ENCODE data around the gene NR3C2.
"Not testable (repeated sequence)": the region's sequence is repeated elsewhere in the genome, so short reads cannot be mapped to it uniquely, and the experiment has no call there.

NR3C2 gene

GRCh38 chr4:148112231-148112982, 329.8 kb downstream of the NR3C2 start:
- DNase-seq (ENCODE audit: low read depth in 2 of 2): no peak

GRCh38 chr4:148110169-148110568, 332.0 kb downstream of the NR3C2 start:
- DNase-seq (ENCODE audit: low read depth in 2 of 2): no peak

GRCh38 chr4:148109216-148109615, 333.0 kb downstream of the NR3C2 start:
- no peak for DNase-seq (ENCODE audit: low read depth in 2 of 2)

- DNase-seq (ENCODE audit: low read depth in 2 of 2): no peak
Observed at GRCh38 chr4:148108766-148109165, 333.4 kb downstream of the NR3C2 start.

- DNase-seq (ENCODE audit: low read depth in 2 of 2): no peak
Observed at GRCh38 chr4:148103597-148104355, 338.4 kb downstream of the NR3C2 start.

GRCh38 chr4:148101790-148102189, 340.4 kb downstream of the NR3C2 start:
- DNase-seq (ENCODE audit: low read depth in 2 of 2): no peak

GRCh38 chr4:148101235-148101634, 341.0 kb downstream of the NR3C2 start:
- no peak for DNase-seq (ENCODE audit: low read depth in 2 of 2)

- DNase-seq (ENCODE audit: low read depth in 2 of 2): no peak
Observed at GRCh38 chr4:148097801-148098200, 344.4 kb downstream of the NR3C2 start.

- DNase-seq (ENCODE audit: low read depth in 2 of 2): no peak
Observed at GRCh38 chr4:148095346-148095923, 346.8 kb downstream of the NR3C2 start.

GRCh38 chr4:148094149-148094548, 348.1 kb downstream of the NR3C2 start:
- DNase-seq (ENCODE audit: low read depth in 2 of 2): no peak

GRCh38 chr4:148093065-148093464, 349.1 kb downstream of the NR3C2 start:
- no peak for DNase-seq (ENCODE audit: low read depth in 2 of 2)

GRCh38 chr4:148092316-148093014, 349.7 kb downstream of the NR3C2 start:
- no peak for DNase-seq (ENCODE audit: low read depth in 2 of 2)

GRCh38 chr4:148091896-148092295, 350.3 kb downstream of the NR3C2 start:
- no peak for DNase-seq (ENCODE audit: low read depth in 2 of 2)

- no peak for DNase-seq (ENCODE audit: low read depth in 2 of 2)
Observed at GRCh38 chr4:148090503-148091476, 351.4 kb downstream of the NR3C2 start.

GRCh38 chr4:148090029-148090428, 352.2 kb downstream of the NR3C2 start:
- DNase-seq (ENCODE audit: low read depth in 2 of 2): no peak

GRCh38 chr4:148089624-148090023, 352.6 kb downstream of the NR3C2 start:
- no peak for DNase-seq (ENCODE audit: low read depth in 2 of 2)

- not testable (repeated sequence) for DNase-seq (ENCODE audit: low read depth in 2 of 2)
Observed at GRCh38 chr4:148083073-148083472, 359.1 kb downstream of the NR3C2 start.

- DNase-seq (ENCODE audit: low read depth in 2 of 2): no peak
Observed at GRCh38 chr4:148081745-148082144, 360.5 kb downstream of the NR3C2 start.

- DNase-seq (ENCODE audit: low read depth in 2 of 2): no peak
Observed at GRCh38 chr4:148081267-148081666, 360.9 kb downstream of the NR3C2 start.

GRCh38 chr4:148079961-148080360, 362.3 kb downstream of the NR3C2 start:
- no peak for DNase-seq (ENCODE audit: low read depth in 2 of 2)

- DNase-seq (ENCODE audit: low read depth in 2 of 2): no peak
Observed at GRCh38 chr4:148078061-148078460, 364.2 kb downstream of the NR3C2 start.

Data from stimulated activated CD4-positive, alpha-beta T cell treated with anti-CD3 and anti-CD28 coated beads, Interleukin-1b, Interleukin-23, amount 100 ng/mL, for 4 hours (primary cell).